GM19099 (cell line): ENCODE results near the gene USP27X.
A peak's percentile ranks its signal among the peaks of the same experiment; 100 is the strongest.

ENCODE experiments used
- POLR2A ChIP-seq: IDR thresholded peaks from 3 replicates; pipeline ENCODE4 v1.6.1; 2011; ENCODE audit warnings: low read depth; ENCODE audit not compliant: insufficient read length; ENCODE audit errors: extremely low read depth

Gene USP27X

DNA sequence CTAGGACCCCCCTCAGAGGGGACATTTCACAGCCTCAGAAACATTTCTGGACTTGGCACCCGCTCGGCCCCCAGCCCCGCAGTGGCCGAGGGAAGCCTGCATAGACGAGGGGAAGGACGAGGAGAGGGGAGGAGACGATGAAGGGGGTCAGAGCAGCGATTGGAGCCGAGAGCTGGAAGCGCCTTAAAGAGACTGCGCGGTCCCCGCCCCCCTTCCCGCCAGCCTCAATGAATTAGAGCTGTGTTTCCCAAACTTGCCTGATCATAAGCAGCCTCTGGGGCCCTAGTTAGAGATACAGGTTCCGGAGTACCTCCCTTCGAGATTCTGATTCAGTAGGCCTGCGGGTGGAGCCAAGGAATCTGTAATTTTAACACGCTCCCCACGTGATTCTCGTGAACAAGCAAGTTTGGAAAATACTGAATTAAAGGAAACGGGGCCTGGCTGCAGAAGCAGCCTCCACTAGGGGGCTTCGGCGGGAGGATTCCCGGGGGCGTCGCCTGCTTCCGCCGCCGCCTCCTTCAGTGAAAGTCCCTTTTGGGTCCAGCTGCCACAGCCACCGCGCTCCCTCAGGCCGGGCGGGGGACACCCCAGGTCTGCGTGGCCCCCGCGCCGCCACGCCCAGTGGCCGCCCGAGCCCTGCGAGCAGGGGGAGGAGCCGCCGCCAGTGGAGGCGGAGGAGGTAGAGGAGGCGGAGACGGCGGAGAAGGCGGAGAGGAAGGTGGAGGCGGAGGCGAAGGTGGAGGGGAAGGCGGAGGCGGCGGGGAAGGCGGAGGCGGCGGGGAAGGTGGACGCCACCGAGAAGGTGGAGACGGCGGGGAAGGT is at the start of gene USP27X:
USP27X (plus strand) TSS at position 651 of the 822 bp plus-strand sequence. CDS start 824 bp downstream, outside the sequence.
- peak; percentile 28 for TF ChIP-seq POLR2A

DNA sequence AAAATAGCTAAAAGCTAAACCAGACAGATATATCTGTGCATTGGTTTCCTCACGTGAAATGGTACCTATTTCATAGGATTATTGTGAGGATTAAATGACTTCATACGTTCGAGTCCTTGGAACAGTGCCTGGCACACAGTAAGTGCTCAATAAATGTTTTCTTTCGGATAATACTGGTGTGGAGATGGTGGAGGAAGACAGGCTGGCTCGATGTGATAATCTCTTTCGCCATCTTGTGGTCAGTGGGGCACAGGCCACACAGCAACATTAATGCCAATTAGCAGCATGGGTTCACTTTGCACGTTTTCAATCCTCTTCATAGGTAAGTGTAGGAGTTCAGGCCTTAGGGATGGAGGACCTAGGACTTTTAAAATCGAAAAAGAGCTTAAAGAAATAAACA is 40.9 kb upstream of the USP27X start:
- no peak for TF ChIP-seq POLR2A

DNA sequence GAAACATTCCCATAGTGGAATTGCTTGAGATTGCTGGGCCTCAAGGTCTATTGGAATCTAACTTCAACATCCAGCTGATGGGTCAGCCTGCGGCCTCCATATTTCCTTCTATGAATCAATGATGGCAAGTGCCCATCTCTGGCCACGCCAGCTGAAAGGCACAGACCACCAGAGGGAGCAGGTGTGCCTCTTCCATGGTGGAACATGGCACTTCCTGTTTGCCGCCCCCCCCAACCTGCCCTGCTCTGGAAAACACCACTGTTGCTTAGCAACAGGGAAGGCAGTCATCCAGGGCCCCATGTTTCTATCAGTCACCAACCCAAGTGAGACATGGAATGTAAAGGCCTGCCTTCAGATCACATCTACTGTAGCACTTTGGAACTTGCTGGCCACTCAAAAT is 38.6 kb upstream of the USP27X start:
- no peak for TF ChIP-seq POLR2A

DNA sequence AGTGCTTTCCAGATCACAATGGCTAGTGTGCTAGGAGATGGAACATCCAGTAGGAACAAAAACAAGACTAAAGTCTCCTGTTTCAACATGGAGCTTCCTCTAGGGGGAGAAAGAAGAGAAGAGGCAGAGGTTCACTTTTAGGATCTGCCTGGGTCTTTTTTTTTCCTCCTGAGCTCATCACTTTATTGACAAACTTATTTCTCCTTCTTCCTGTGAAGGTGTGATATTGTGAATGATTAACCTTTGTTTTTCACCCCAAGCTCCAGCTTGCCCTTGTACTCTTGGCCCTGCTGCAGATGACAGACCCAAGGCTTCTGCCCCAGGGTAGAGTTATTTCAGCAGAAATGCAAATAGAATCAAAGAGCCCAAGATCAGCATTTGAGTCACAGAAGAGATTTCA is 36.7 kb upstream of the USP27X start:
- no peak for TF ChIP-seq POLR2A

DNA sequence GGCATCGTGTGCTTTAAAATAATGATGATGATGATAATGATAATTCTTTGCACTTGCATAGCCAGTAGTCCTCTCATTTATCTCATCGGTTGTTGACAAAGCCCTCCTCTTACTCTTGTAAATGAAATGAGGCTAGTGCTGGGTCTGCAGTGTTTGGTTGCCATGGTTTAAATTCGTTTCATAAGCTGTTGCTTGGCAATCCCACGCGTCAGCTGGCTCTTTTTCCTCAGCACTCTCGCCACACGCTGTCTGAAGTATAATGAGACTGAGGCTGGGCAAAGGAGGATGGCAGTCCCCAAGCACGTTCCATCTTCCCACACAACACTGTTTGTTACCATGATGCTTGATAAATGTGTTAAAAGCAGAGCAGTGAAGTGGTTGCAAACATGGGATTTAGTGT is 34.7 kb upstream of the USP27X start:
- TF ChIP-seq POLR2A: no peak

DNA sequence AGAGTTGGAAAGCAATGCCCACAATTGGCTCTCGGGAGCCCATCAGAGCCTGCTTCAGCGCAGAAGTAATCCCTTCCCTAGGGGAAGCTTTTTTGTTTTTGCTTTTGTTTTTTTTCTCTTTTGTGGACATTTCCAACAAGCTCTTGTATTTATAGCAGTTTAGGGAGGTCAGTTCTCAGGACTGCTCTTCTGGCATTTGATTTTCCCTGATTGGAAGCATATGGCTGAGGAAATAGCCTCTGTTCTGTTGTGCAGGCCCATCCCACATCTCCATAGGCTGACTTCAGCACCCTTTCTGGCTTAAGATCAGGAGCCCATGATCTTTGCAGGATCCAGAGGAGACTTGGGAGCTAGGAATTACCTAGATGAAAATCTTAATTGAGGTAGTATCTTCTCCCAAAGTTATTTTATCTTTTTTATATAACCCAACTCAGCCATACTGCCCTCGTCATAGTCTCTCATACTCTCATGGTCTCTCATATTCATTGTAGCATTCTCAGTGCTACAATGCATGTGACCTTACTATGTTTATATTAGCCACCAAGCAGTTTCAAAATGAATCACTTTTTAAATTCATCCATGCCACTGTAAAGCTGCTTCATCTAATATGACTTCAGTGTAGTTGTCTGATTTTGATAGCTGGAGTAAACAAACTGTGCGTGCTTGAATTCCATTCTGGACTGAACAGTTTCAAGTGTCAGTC is 33.4 kb upstream of the USP27X start:
- no peak for TF ChIP-seq POLR2A

DNA sequence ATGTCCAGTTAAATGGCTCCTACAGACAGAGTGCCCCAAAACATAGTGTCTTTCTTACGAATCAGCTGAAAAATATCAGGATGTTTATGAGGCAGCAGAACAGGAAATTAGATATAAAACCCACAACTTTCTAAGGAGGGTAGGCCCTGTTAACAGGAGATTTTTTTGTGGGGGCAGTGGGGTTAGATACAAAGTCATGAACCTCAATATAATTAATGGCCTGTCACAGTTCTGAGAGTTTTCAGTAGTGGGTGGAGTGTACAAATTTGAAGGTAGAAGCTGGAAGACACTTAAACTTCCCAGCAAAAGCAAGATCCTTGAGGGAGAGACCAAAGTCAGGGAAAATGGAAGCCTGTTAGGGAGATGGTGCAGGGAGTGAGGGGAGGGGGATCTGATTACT is 32.8 kb upstream of the USP27X start:
- TF ChIP-seq POLR2A: no peak

DNA sequence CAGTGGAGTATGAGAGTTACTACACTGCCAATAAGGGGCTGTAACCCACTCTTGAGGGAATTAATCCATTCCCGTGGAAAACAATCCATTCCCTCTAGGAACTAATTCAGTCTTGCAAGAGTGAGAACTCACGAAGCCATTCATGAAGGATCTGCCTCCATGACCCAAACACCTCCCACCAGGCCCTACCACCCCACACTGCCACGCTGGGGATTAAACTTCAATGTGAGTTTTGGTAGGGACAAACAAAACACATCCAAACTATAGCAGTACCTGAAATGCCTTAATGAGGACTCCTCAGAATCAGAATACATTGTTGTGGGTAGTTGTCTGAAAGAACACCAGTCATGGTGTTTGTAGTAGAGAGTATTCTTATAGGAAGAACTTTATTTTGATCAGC is 31.0 kb upstream of the USP27X start:
- no peak for TF ChIP-seq POLR2A

DNA sequence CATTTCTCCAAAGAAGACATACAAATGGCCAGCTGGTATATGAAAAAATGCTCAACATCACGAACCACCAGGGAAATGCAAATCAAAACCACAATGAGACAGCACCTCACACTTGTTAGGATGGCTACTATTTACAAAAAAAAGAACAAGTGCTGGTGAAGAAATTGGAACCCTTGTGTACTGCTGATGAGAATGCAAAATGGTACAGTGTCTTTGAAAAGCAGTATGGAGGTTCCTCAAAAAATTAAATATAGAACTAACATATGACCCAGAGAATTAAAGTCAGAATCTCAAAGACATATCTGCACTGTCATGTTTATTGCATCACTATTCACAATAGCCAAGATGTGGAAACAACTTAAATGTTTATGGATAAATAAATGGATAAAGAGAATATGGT is 29.3 kb upstream of the USP27X start:
- TF ChIP-seq POLR2A: no peak

DNA sequence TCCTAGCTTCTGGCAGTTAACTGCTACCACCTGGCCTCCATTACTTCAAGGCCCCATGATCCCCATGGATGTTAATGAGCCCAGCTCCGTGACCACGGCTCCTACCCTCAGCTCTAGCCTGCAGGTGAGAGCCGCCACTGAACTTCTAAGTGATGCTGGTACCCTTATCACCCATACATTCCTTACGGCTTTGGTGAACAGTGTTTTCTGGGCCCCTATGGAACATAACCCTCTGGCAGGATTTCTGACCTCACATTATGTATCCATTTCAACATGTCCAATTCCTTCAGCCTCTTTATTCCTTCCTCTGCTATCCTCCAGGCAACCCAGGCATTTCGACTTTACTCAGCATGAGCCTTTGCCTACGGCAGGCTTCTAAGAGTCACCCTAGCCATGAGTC is 25.6 kb upstream of the USP27X start:
- TF ChIP-seq POLR2A: no peak

DNA sequence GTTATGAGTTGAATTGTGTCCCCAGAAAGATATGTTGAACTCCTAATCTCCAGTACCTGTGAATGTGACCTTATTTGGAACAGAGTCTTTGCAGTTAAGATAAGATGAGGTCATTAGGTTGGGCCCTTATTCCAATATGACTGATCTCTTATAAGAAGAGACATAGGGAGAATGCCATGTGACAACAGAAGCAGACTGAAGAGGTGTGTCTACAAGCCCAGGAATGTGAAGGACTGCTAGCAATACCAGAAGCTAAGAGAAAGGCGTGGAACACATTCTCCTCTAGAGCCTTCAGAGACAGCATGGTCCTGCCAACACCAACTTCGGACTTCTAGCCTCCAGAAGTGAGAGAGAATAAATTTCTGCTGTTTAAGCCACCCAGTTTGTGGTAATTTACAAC is 22.5 kb upstream of the USP27X start:
- TF ChIP-seq POLR2A: no peak

DNA sequence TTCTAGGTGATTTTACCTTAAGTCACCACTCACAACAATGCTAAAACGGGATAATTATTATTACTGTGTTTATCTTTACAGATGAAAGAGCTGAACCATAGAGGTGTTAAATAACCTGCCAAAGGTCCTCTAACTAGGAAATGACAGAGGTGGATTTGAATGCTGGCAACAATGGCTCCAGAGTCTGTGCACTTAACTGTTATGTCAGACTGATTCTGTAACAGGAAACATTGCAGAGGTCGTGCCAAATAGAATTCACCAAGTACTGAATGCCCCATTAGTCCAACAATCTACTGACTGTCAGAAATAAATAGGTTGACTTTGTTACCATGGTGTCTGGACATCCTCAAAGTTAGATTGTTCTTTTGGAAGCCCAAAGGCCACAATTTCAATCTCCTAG is 20.9 kb upstream of the USP27X start:
- no peak for TF ChIP-seq POLR2A

DNA sequence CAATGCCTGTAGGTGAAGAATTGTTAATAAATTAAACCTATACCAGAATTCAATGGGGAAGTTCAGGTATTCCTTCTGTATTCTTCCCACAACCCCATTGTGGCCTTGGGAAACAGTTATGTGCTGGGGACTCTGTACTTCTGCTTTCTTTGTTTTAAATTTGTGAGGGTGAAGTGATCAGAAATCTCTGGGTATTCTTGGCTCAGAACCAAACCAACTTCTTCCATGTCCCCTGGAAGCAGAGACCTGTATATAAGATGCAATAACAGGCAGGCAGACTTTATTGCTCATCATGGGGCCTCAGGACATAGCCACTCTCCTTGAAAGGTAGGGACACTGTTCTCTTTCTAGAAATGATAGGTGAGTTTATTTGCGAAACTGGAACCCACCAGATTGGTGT is 19.8 kb upstream of the USP27X start:
- no peak for TF ChIP-seq POLR2A

DNA sequence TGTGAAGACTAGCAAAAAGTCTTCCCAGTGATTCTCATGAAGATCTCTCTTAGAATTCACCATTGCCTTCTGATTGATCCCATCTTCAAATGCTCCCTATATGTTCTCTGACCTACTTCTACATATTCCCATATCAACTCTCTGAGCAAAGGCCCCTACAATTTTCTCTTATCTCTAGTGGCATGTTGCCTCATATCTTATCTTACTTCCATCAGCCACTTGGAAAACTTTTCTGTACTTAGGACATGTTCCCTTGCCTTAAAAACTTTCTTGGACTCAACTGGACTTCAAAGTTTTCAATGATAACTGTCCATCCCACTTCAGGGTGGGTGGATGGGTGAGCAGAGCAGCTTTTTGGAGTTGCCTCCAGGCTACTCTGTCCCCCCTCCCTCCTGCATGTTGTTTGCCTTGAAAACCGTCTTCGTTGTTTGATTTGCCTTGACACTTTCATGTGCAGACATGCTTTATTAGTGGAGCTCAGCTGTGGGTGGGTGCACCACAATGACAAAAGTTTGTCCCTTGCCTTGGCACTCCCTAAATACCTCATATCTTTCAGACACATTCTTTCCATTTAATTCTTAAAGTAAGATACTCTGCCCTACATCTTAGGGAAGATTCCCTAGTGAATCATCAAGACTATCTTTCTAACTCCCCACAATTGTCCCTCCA is 18.3 kb upstream of the USP27X start:
- no peak for TF ChIP-seq POLR2A

DNA sequence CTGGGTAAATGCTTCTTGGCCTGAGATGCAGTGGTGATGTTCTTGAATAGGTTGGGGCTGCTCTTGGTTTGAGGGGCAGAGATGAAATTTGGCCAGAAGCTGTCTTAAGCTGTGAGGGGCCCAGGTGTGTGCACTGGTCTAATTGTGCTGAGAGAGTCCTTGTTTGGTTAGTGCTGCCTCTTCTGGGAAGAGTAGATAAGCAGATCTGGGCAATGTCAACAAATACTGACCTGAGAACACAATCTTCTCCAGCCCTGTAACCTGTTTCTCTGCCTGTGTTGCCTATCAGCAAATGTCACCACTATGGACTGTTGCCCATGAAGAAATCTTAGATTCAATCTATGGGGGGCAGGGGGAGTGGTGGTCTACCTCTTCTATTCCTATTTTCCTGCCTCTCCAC is 17.2 kb upstream of the USP27X start:
- no peak for TF ChIP-seq POLR2A

DNA sequence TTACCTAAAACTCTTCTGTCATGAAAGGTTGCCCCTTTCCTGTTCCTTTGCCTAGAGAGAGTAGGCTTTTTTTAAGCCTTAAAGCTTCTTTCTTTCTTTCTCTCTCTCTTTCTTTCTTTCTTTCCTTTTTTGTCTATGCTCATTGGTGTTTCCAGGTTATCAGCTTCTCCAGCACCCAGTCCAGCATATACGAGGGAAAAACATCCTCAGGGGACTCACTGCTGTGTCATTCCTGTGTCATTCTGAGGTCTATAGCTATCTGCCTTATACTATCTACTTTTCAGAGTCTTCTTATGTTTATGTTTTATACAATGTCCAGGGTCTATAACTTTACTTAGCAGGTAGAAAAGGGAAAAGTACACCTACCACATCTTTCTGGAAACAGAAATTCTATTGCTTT is 10.5 kb upstream of the USP27X start:
- TF ChIP-seq POLR2A: no peak

DNA sequence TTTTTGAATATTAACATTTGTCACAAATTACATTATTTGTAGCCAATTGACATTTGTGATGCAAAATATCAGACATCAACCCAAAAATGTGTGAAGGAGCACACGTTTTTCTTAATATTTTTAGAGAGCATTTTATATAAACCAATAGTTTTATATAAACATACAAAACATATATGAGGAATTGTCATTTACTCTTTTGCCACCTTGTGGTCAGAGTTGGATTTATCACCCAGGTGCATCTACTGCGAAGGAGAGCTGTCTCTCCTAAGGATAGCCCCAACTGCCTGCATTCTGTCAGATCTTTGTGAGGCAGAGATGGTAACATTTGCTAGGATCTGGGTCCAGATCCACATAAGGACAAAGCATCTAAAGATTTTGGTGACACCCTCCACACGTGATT is 2.5 kb upstream of the USP27X start:
- no peak for TF ChIP-seq POLR2A
